Activated effector memory CD4-positive, alpha-beta T cell treated with Interleukin-2 at 50 U/mL for 16 hours (primary cell): ENCODE measurements around the gene ATRAID.
A peak's percentile ranks its signal among the peaks of the same experiment; 100 is the strongest.
"Not testable (repeated sequence)": the region's sequence is repeated elsewhere in the genome, so short reads cannot be mapped to it uniquely, and the experiment has no call there.

Source experiments
- DNase-seq: peaks from one replicate; pipeline ENCODE4 v3.0.0-alpha.2; 2020

Gene ATRAID

DNA sequence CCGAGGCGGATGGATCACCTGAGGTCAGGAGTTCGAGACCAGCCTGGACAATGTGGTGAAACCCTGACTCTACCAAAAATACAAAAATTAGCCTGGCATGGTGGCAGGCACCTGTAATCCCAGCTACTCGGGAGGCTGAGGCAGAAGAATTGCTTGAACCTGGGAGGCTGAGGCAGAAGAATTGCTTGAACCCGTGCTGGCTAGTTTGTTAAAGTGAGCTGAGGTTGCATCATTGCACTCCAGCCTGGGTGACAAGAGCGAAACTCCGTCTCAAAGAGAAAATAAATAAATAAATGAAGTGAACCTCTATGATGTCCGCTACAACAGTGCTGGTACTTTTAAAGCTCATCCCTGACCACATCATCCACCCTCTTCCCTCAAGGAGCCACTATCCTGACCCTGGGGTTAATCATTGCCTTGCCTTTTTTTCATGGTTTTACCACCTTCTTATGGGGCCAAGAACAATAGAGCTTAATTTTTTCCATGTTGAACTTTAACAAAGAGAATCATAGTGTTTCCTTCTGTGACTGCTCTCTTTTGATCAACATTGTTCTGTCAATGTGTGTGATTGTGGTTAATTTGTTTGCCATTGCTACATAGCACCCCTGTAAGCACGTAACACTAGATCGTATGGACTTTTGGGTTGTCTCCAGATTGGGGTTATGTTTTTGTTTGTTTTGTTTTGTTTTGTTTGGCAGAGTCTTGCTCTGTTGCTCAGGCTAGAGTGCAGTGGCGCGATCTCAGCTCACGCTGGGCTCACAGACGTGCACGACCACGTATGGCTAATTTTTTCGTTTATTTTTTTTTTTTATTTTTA is 17.1 kb upstream of the ATRAID start:
- no peak for DNase-seq

DNA sequence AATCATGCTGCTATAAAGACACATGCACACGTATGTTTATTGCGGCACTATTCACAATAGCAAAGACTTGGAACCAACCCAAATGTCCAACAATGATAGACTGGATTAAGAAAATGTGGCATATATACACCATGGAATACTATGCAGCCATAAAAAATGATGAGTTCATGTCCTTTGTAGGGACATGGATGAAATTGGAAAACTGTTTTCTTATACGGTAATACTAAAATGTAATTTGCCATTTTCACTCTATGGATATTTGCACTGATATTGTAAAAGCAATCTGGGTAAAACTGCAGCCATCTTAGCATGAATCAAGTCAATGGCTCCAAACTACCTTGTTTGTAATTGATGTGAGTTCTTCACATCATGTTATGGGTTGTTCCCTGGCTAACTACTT is 16.0 kb upstream of the ATRAID start:
- DNase-seq: not testable (repeated sequence)

GRCh38 chr2:27198068-27198467 is 13.8 kb upstream of the ATRAID start:
- DNase-seq: not testable (repeated sequence)

DNA sequence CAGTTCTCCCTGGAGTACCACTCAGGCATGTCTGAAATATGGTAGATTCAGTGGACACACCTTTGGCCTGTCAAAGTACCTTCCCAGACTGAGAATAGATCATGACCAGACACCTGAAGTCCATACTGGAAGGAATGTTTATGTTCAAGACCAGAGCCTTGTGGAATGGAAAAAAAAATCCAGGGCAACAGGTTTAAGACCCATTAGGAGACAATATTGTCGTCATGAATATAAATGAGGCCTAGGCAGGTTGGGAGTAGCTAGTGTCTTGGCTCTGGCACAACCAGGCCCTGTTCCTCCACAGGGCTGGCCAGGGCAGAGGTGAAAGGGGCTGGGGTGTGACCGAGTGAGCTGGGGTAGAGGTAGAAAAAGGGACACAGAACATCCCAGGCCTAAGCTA is 13.2 kb upstream of the ATRAID start:
- no peak for DNase-seq

DNA sequence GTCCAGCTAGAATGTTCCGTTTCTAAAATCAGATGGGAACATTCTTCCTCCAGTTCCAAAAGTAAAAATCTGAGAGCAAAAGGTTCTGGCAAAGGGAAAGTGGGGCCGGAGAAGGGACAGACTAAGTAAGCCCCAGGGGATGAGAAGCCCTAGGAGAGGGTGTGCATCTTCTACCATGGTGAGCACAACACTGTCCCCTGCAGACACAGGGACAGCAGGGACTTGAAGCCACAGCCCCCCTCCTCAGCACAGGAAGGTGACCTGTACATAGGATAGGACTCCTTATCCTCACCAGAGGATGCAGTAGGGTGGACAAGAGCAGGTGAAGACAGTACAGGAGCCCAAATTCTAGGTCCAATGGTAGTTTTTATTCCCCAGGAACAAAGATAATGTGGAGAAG is 12.6 kb upstream of the ATRAID start:
- no peak for DNase-seq

- DNase-seq: no peak
Measured at GRCh38 chr2:27201675-27202074, 10.2 kb upstream of the ATRAID start.

- DNase-seq: no peak
Measured at GRCh38 chr2:27202854-27203253, 9.0 kb upstream of the ATRAID start.

DNA sequence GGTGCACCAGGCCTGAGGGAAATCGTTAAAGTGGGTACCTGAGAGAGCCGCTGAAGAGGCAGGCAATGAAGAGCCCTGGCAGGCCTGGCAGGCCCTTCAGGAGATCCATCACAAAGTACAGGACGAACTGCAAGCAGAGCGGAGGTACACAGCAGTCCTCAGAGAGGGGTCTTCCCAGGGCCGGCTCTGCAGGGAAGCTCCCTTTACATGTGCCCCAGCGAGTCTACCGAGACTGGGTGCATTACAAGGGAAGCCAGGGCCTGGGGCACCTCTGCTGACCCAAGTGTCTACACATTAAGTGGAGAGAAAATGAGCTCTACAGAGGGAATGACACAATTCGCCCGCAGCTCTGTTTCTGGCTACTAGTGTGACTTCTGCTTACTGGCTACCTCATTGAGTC is 8.1 kb upstream of the ATRAID start:
- no peak for DNase-seq

DNA sequence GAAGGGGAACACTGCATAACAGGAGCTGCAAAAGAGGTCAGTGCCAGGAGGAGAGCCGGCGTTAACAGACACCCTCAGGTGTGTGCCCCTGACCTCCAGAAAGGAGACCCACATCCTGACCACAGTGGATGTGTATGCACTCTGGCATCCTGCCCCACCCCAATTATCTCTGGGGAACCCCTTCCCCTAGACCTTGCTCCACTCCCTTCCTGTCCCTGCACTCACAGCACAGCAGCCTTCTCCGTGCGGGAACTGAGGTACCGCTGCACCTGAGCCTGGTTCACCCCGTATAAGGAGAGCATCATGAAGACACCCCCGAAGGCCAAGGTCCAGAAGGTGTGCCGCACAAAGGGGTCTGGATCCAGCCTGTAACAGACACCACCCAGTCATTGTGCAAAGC is 7.3 kb upstream of the ATRAID start:
- no peak for DNase-seq

- DNase-seq: no peak
Measured at GRCh38 chr2:27205206-27205605, 6.6 kb upstream of the ATRAID start.

GRCh38 chr2:27206346-27206745 is 5.5 kb upstream of the ATRAID start:
- no peak for DNase-seq

GRCh38 chr2:27208486-27209050 is 3.3 kb upstream of the ATRAID start:
- DNase-seq: no peak

DNA sequence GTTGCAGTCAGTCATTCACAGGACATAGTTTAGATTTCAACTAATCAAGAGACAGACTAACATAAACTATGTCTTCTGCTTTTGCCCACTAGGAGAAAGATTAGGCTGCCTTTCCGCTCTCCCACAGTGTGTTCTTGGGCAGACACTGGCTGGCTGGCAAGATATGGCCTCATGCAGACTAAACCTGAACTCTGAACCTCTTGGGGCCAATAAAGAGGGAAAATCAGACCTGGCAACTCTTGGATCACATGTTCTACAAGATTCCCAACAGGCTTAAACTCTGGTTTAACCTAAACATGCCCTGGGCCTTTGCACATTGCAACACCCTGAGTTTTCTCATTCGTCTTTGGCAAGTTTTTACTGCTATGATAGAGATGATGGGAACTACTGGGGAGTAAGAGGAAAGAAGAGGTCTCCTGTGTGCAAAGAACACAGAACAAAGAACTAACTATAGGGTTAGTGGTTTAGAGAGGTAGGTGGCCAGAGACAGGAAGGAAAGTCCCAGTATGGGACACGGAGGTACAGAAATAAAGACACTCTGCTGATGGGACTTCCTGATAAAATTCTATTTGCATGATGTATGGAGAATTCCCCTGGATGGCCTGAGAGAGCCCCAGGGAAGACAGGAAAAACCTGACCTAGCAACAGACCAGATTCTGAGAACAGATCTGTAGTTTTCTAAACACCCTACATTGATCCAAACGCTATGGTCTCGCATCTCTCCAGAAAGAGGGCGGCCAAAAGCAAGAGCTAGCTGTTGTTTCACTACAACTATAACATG is 2.0 kb upstream of the ATRAID start:
- DNase-seq: no peak

DNA sequence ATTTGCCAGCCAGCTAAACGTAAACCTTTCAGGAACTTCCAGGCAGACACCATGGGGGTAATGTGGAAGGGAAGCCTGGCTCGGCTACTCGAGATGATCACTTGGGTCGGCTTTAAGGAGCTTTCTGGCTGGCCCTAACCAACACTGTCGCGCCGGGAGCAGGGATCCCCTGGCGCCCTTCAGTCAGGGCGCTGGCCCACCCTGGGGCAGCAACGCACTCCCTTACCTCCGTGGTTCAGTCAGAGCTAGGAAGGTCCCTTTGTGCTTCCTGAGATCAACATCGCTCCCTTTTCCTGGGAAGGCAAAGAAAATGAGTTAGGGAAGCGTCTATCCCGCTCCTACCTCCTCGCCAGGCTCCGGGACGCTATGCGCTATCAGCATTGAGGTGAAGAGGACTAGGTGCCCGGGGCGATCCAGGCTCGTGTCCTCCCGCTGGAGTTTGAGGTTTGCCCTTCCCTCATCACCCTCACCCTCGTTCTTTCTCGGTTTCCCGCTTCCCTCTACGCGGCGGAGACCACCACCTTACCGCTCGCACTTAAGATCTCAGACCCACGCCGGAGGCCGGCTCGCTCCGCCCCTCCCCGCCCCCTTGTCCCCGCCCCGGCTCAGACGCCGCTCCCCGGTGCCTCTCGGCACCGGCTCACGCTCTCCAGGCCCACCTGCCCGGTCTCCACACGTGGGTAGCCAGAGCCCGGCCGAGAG is 449 bp upstream of the ATRAID start:
- no peak for DNase-seq

- DNase-seq: no peak
Measured at GRCh38 chr2:27212626-27213471, 1.0 kb downstream of the ATRAID start.

DNA sequence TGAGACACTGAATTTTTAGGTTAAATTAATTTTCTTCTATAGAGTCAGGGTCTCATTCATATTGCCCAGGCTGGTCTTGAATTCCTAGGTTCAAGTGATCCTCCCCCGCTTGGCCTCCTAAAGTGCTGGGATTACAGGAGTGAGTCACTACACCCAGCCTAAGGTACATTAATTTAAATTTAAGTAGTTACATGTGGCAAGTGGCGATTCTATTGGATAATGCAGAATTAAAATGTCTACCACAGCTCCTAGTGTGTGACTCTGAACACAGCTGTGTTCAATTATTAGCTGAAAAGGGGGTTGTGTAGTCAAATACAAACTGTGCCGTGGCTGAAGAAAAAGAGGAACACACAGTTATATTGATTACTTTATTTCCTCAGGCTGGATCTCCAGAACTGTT is 3.1 kb downstream of the ATRAID start:
- no peak for DNase-seq

DNA sequence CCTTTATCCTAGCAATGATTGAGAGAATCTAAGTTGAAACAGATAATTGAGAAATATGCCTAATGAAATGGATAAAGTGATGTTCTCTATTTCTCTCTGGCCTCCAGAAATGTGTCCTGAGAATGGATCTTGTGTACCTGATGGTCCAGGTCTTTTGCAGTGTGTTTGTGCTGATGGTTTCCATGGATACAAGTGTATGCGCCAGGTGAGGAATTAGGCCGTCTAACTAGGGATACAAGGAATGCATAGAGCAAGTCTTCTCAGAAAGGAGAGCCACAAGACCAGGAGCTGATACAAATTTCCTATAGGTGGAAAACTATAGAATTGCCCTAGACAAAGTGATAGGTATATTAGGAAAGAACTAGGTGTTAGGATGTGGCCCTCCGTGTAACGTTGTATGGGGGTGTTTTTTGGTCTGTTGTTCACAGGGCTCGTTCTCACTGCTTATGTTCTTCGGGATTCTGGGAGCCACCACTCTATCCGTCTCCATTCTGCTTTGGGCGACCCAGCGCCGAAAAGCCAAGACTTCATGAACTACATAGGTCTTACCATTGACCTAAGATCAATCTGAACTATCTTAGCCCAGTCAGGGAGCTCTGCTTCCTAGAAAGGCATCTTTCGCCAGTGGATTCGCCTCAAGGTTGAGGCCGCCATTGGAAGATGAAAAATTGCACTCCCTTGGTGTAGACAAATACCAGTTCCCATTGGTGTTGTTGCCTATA is 4.7 kb downstream of the ATRAID start:
- DNase-seq: no peak

DNA sequence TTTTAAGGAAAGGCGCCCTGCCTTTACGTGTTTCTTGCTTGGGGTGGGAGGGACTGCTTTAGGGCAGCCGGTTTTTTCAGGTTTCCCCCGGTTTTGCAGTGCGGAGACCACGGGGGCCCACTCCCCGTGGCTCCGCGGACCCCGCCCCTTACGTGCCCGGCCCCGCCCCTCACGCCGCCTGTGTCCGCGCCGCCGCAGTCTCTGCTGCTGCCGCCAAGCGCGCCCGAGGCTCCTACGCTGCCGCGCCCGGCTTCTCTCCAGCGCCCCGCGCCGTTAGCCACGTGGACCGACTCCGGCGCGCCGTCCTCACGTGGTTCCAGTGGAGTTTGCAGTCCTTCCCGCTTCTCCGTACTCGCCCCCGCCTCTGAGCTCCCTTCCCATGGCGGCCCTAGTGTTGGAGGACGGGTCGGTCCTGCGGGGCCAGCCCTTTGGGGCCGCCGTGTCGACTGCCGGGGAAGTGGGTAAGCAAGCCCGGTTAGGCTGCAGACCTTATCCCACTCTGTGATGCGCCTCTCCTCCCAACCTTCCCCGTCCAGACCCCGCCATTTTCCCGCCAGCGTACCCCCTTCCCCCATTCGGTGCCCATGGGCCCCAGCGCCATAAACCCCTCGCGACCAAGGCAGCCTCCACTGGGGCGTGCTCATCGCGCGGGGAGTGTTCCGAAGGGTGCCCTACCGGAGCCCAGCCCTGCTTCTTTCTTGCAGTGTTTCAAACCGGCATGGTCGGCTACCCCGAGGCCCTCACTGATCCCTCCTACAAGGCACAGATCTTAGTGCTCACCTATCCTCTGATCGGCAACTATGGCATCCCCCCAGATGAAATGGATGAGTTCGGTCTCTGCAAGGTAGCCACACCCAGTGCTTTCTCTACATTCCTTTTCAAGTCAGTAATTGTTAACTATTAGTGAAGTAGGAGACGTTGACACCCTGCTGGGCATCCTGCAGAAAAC is 5.6 kb downstream of the ATRAID start, which contains the start of gene CAD:
CAD (plus strand) TSS at position 197 of the 949 bp plus-strand sequence; CDS start at position 380, 183 bp downstream.
- DNase-seq: peak; percentile 83

DNA sequence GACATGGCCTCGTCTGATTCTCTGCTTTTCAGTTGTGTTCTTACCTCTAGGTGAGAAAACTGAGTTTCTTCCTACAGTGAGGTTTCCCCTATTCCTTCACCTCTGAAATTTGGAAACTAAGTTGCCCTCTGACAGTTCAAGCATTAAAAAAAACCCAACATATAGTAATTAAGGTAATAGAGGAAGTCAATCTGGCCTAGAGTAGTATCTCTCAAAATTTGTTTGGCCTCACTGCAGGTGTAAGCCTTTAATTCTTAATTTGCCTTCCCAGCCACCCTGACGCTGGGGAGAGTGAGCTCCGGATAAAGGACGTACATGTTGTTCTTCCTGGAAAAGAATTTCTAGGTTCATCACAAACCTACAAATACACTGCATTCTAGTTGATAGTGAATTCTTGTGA is 6.8 kb downstream of the ATRAID start:
- DNase-seq: no peak

DNA sequence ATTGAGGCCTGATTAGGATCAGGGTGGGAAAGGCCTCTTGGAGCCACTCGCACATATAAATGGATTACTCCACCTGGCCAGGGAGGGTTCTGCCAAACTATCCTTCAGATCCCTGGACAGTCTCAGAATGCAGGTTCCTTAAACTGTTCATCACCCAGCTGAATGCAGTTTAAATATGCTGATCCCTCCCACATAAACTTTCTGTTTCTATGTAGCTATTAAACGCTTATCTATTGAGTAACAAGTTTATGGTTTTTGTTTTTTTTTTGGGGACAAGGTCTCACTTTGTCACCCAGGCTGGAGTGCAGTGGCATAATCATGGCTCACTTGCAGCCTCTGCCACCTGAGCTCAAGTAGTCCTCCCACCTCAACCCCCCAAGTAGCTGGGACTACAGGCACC is 7.2 kb downstream of the ATRAID start:
- no peak for DNase-seq
